Measurements from ENCODE around the gene KIF25.

DNA sequence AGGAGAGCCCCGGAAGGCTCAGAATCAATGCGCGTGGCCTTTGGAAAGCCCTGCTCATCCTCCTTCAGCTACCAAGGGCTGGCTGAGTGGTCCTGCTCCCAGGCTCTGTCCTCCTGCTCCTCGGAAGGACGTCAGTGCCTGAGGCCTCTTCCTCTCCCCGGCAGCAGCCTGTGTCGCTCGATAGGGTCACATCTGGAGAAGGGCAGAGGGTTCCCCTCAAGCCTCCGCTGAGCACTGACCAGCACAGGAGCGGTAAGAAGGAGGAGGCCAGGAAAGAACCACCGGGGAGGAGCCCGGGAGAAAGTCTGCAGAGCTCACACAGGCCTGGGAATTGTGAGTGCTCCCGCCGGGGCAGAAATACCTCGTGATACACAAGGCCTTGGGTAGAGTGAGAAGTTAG lies 21.2 kb downstream of the KIF25 start:
- TF ChIP-seq CTCF (conservative IDR thresholded peaks at IDR 0.05) = no peak
- no peak for TF ChIP-seq EZH2 (IDR thresholded peaks at IDR 0.05; ENCODE audit: low read depth)
